Measurements from ENCODE around the gene AP4E1. TPM values are rescaled to one million over a fixed set of nuclear protein-coding genes. Genes with fewer than 3 reads are reported as not detected.

The AP4E1 gene
- total RNA-seq, 1 experiment from 2014 or later: 10.1 TPM

- no peak overlapping the region for H3K27ac ChIP-seq (ENCODE audit: low read depth, low read length)
These were observed 29.4 kb upstream of the AP4E1 start for GRCh38 chr15:50879016-50879617.

GRCh38 chr15:50880206-50880605 lies 28.3 kb upstream of the AP4E1 start:
- no peak overlapping the region for H3K9ac ChIP-seq (ENCODE audit: low read length)
- intact Hi-C loops (cut with micrococcal nuclease): no loop called here

More at GRCh38 chr15:50879016-50879617, 29.4 kb upstream of the AP4E1 start:
- Histone ChIP-seq H3K79me2 (ENCODE audit: insufficient read depth, low read length) (no peaks in the 10 kb centered on the region), H3K36me3 (ENCODE audit: control insufficient read depth in 1 of 2, insufficient read depth in 2 of 2, low read length in 2 of 2) (no peaks in the 10 kb centered on the region), H3K9me2 (ENCODE audit: insufficient read depth) (no peaks in the 10 kb centered on the region), H3K9ac (ENCODE audit: low read length) (no peak overlapping the region), H4K20me1 (ENCODE audit: insufficient read depth) (no peaks in the 10 kb centered on the region), H3K4me2 (ENCODE audit: low read length) (no peak overlapping the region), H3K4me3 (replicated peaks in 1 of 2; ENCODE audit: low read depth in 1 of 2, low read length in 2 of 2) (no peak overlapping the region), H3K9me3 (ENCODE audit: control insufficient read depth in 1 of 2, insufficient read depth in 1 of 2, low read depth in 1 of 2, low read length in 2 of 2) (no peaks in the 10 kb centered on the region), H2AFZ (ENCODE audit: low read depth, low read length, poor library complexity, severe bottlenecking) (no peak overlapping the region), H3K4me1 (ENCODE audit: control insufficient read depth in 1 of 2, insufficient read depth in 2 of 2, low read length in 2 of 2) (peaks cover 0 to 15% of the 10 kb centered on the region in 2 experiments; a peak in 3 of 4 replicates), H3K27me3 (ENCODE audit: insufficient read depth, low read length) (no peaks in the 10 kb centered on the region)
- ChIA-PET CTCF (interaction anchor here (1.2 kb wide), 1 partner anchor 8 kb away, joined by 3 read pairs; no protein-coding TSS in a partner anchor), POLR2A (no interaction called here), RAD21 (ENCODE audit: low non-redundant PET in 1 of 2, low total read pairs in 2 of 2, uncharacterized antibody in 2 of 2, unreplicated experiment in 2 of 2) (no interaction called here)
- DNase-seq (ENCODE audit: low read depth, low spot score) (no peak), ATAC-seq (no peak)
- no peak for TF ChIP-seq SIN3A (IDR thresholded peaks at IDR 0.05; ENCODE audit: low read depth)
- intact Hi-C loops (cut with micrococcal nuclease): no loop called here
- no TSS peak for BruUV-seq (replicated peaks)

More at GRCh38 chr15:50880206-50880605, 28.3 kb upstream of the AP4E1 start:
- no peaks in the 10 kb centered on the region for H3K79me2 ChIP-seq (ENCODE audit: insufficient read depth, low read length)
- H3K36me3 ChIP-seq (ENCODE audit: control insufficient read depth in 1 of 2, insufficient read depth in 2 of 2, low read length in 2 of 2): no peaks in the 10 kb centered on the region
- DNase-seq (ENCODE audit: low read depth, low spot score) (no peak), ATAC-seq (no peak)
- ChIA-PET CTCF (interaction anchor here (1.1 kb wide), 1 partner anchor 205 kb away, joined by 4 read pairs; no protein-coding TSS in a partner anchor), POLR2A (interaction anchor here (0.5 to 0.6 kb wide), 2 partner anchors 26 to 422 kb away, joined by 3 read pairs; no protein-coding TSS in a partner anchor), RAD21 (ENCODE audit: low non-redundant PET in 1 of 2, low total read pairs in 2 of 2, uncharacterized antibody in 2 of 2, unreplicated experiment in 2 of 2) (no interaction called here)
- H3K4me2 ChIP-seq (ENCODE audit: low read length): no peak overlapping the region
- TF ChIP-seq SRF (IDR thresholded peaks at IDR 0.05; ENCODE audit: low read depth) (no peak), TCF7L2 (IDR thresholded peaks at IDR 0.05; ENCODE audit: borderline replicate concordance, extremely low read depth, insufficient read depth, insufficient read length) (no peak), REST (IDR thresholded peaks at IDR 0.05; ENCODE audit: low read depth) (no peak), CEBPB (IDR thresholded peaks at IDR 0.05; ENCODE audit: low read depth) (no peak), RAD21 (IDR thresholded peaks at IDR 0.05; ENCODE audit: low read depth) (no peak), JUND (IDR thresholded peaks at IDR 0.05) (no peak), FOSL1 (IDR thresholded peaks at IDR 0.05; ENCODE audit: low read depth) (no peak), ELF1 (IDR thresholded peaks at IDR 0.05; ENCODE audit: borderline replicate concordance, low read depth) (no peak), EGR1 (IDR thresholded peaks at IDR 0.05; ENCODE audit: low read depth) (no peak), YY1 (IDR thresholded peaks at IDR 0.05; ENCODE audit: extremely low read depth, insufficient replicate concordance, low read depth, low read length) (no peak), SP1 (IDR thresholded peaks at IDR 0.05; ENCODE audit: low read depth) (no peak), CBX3 (IDR thresholded peaks at IDR 0.05; ENCODE audit: low read depth) (no peak), ZNF274 (IDR thresholded peaks at IDR 0.05; ENCODE audit: low read depth, low read length) (no peak), MAX (IDR thresholded peaks at IDR 0.05) (no peak), CTCF (IDR thresholded peaks at IDR 0.05 in 2 of 3, conservative IDR thresholded peaks at IDR 0.05 in 1 of 3; ENCODE audit: borderline replicate concordance in 1 of 3, insufficient read depth in 1 of 3, low read depth in 2 of 3, low read length in 2 of 3) (no peak)
- no peak overlapping the region for H3K4me3 ChIP-seq (replicated peaks in 1 of 2; ENCODE audit: low read depth in 1 of 2, low read length in 2 of 2)
- H3K9me2 ChIP-seq (ENCODE audit: insufficient read depth): no peaks in the 10 kb centered on the region
- H3K27me3 ChIP-seq (ENCODE audit: insufficient read depth, low read length): no peaks in the 10 kb centered on the region
- no peak overlapping the region for H2AFZ ChIP-seq (ENCODE audit: low read depth, low read length, poor library complexity, severe bottlenecking)
- H3K4me1 ChIP-seq (ENCODE audit: control insufficient read depth in 1 of 2, insufficient read depth in 2 of 2, low read length in 2 of 2): peaks cover 5 to 26% of the 10 kb centered on the region in 2 experiments; a peak in 3 of 4 replicates
- no TSS peak for BruUV-seq (replicated peaks)
- no peak overlapping the region for H3K27ac ChIP-seq (ENCODE audit: low read depth, low read length)
- H4K20me1 ChIP-seq (ENCODE audit: insufficient read depth): no peaks in the 10 kb centered on the region
- H3K9me3 ChIP-seq (ENCODE audit: control insufficient read depth in 1 of 2, insufficient read depth in 1 of 2, low read depth in 1 of 2, low read length in 2 of 2): no peaks in the 10 kb centered on the region
